ENCODE measurements around the gene ABHD17B.

Gene ABHD17B

GRCh38 chr9:71895117-71895516 is 15.9 kb downstream of the ABHD17B start:
- H3K4me3 ChIP-seq (ENCODE audit: low read depth, low read length): no peak overlapping the region
- no peak for TF ChIP-seq CTCF (IDR thresholded peaks at IDR 0.05; ENCODE audit: low read depth, low read length, missing control alignments)
- in situ Hi-C loops (cut with HindIII; ENCODE audit: low sequenced_read_pairs): no loop called here
- no peak for DNase-seq (ENCODE audit: low read depth)

GRCh38 chr9:71891557-71892189 is 19.3 kb downstream of the ABHD17B start:
- TF ChIP-seq CTCF (IDR thresholded peaks at IDR 0.05; ENCODE audit: low read depth, low read length, missing control alignments): no peak
- DNase-seq (ENCODE audit: low read depth): no peak
- no peak overlapping the region for H3K4me3 ChIP-seq (ENCODE audit: low read depth, low read length)
- in situ Hi-C loops (cut with HindIII; ENCODE audit: low sequenced_read_pairs): loop anchor here (5.0 kb wide), 1 partner anchor 41 kb away; no protein-coding TSS in a partner anchor

- in situ Hi-C loops (cut with HindIII; ENCODE audit: low sequenced_read_pairs): loop anchor here (5.0 kb wide), 1 partner anchor 42 kb away; no protein-coding TSS in a partner anchor
- no peak for DNase-seq (ENCODE audit: low read depth)
- TF ChIP-seq CTCF (IDR thresholded peaks at IDR 0.05; ENCODE audit: low read depth, low read length, missing control alignments): no peak
- no peak overlapping the region for H3K4me3 ChIP-seq (ENCODE audit: low read depth, low read length)
Measured at GRCh38 chr9:71890042-71890679, 20.8 kb downstream of the ABHD17B start.

- no peak overlapping the region for H3K4me3 ChIP-seq (ENCODE audit: low read depth, low read length)
- in situ Hi-C loops (cut with HindIII; ENCODE audit: low sequenced_read_pairs): no loop called here
- TF ChIP-seq CTCF (IDR thresholded peaks at IDR 0.05; ENCODE audit: low read depth, low read length, missing control alignments): no peak
Measured at GRCh38 chr9:71887362-71887761, 23.6 kb downstream of the ABHD17B start.

GRCh38 chr9:71886541-71886940 is 24.5 kb downstream of the ABHD17B start:
- no peak for DNase-seq (ENCODE audit: low read depth)
- in situ Hi-C loops (cut with HindIII; ENCODE audit: low sequenced_read_pairs): no loop called here
- no peak overlapping the region for H3K4me3 ChIP-seq (ENCODE audit: low read depth, low read length)
- no peak for TF ChIP-seq CTCF (IDR thresholded peaks at IDR 0.05; ENCODE audit: low read depth, low read length, missing control alignments)

More at GRCh38 chr9:71887362-71887761, 23.6 kb downstream of the ABHD17B start:
- DNase-seq (ENCODE audit: low read depth): no peak

- in situ Hi-C loops (cut with HindIII; ENCODE audit: low sequenced_read_pairs): no loop called here
- no peak for TF ChIP-seq CTCF (IDR thresholded peaks at IDR 0.05; ENCODE audit: low read depth, low read length, missing control alignments)
- no peak for DNase-seq (ENCODE audit: low read depth)
- H3K4me3 ChIP-seq (ENCODE audit: low read depth, low read length): no peak overlapping the region
Measured at GRCh38 chr9:71886015-71886414, 25.0 kb downstream of the ABHD17B start.
